Vagina (tissue), 2 donors: ENCODE data around the gene ADAR.

Experiments
- POLR2A ChIP-seq, 2 donors: fragments of 450-650 bp; IDR thresholded peaks; one replicate each; pipeline ENCODE4 v1.6.1; 2017; ENCODE audit warnings: antibody characterized with exemption in 2 of 2, mild to moderate bottlenecking in 2 of 2, moderate library complexity in 2 of 2
- TF ChIP-seq, protein P1 (sequence below), 3 experiments: fragments of 450-650 bp in 2 of 3; fragments of 200-600 bp in 1 of 3; sonication (generic) in 1 of 3; IDR thresholded peaks; one replicate each; pipeline ENCODE4 v1.5.1; 2017 to 2019; ENCODE audit warnings: antibody characterized with exemption in 3 of 3, mild to moderate bottlenecking in 2 of 3, moderate library complexity in 2 of 3

- TF ChIP-seq POLR2A (IDR thresholded peaks at IDR 0.05), result no peak
- TF ChIP-seq, protein P1, sequence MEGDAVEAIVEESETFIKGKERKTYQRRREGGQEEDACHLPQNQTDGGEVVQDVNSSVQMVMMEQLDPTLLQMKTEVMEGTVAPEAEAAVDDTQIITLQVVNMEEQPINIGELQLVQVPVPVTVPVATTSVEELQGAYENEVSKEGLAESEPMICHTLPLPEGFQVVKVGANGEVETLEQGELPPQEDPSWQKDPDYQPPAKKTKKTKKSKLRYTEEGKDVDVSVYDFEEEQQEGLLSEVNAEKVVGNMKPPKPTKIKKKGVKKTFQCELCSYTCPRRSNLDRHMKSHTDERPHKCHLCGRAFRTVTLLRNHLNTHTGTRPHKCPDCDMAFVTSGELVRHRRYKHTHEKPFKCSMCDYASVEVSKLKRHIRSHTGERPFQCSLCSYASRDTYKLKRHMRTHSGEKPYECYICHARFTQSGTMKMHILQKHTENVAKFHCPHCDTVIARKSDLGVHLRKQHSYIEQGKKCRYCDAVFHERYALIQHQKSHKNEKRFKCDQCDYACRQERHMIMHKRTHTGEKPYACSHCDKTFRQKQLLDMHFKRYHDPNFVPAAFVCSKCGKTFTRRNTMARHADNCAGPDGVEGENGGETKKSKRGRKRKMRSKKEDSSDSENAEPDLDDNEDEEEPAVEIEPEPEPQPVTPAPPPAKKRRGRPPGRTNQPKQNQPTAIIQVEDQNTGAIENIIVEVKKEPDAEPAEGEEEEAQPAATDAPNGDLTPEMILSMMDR (IDR thresholded peaks at IDR 0.05), result peak; percentile 68 to 96 (median 94)
These were observed 48.4 kb downstream of the ADAR start for GRCh38 chr1:154559466-154560044.
